Measurements from ENCODE around the gene ROBO1. TPM values are rescaled to one million over a fixed set of nuclear protein-coding genes. Genes with fewer than 3 reads are reported as not detected.

The ROBO1 gene
- total RNA-seq, 1 donor from 2014 or later = 13.4 TPM

- H3K36me3 ChIP-seq = no peaks in the 10 kb centered on the region
- H3K9me3 ChIP-seq = no peaks in the 10 kb centered on the region
- DNase-seq (ENCODE audit: low spot score in 2 of 2) = no peak
- H3K4me1 ChIP-seq = peaks cover 0 to 3% of the 10 kb centered on the region in 2 donors
- no peak overlapping the region for H3K4me3 ChIP-seq
- intact Hi-C loops (cut with DNase I) = no loop called here
- H3K27me3 ChIP-seq = no peaks in the 10 kb centered on the region
- H3K27ac ChIP-seq = no peak overlapping the region
- TF ChIP-seq, protein P1, sequence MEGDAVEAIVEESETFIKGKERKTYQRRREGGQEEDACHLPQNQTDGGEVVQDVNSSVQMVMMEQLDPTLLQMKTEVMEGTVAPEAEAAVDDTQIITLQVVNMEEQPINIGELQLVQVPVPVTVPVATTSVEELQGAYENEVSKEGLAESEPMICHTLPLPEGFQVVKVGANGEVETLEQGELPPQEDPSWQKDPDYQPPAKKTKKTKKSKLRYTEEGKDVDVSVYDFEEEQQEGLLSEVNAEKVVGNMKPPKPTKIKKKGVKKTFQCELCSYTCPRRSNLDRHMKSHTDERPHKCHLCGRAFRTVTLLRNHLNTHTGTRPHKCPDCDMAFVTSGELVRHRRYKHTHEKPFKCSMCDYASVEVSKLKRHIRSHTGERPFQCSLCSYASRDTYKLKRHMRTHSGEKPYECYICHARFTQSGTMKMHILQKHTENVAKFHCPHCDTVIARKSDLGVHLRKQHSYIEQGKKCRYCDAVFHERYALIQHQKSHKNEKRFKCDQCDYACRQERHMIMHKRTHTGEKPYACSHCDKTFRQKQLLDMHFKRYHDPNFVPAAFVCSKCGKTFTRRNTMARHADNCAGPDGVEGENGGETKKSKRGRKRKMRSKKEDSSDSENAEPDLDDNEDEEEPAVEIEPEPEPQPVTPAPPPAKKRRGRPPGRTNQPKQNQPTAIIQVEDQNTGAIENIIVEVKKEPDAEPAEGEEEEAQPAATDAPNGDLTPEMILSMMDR (IDR thresholded peaks at IDR 0.05) = no peak
These were observed 920.2 kb downstream of the ROBO1 start for GRCh38 chr3:78847603-78848002.

GRCh38 chr3:78847203-78847602, 920.6 kb downstream of the ROBO1 start:
- H3K36me3 ChIP-seq = no peaks in the 10 kb centered on the region
- TF ChIP-seq, protein P1 (IDR thresholded peaks at IDR 0.05) = no peak
- H3K27me3 ChIP-seq = no peaks in the 10 kb centered on the region
- DNase-seq (ENCODE audit: low spot score in 2 of 2) = no peak
- H3K4me1 ChIP-seq = peaks cover 0 to 3% of the 10 kb centered on the region in 2 donors
- intact Hi-C loops (cut with DNase I) = no loop called here
- no peak overlapping the region for H3K4me3 ChIP-seq
- no peak overlapping the region for H3K27ac ChIP-seq
- H3K9me3 ChIP-seq = no peaks in the 10 kb centered on the region

GRCh38 chr3:78846718-78847117, 921.1 kb downstream of the ROBO1 start:
- intact Hi-C loops (cut with DNase I) = no loop called here
- no peak for DNase-seq (ENCODE audit: low spot score in 2 of 2)
- no peaks in the 10 kb centered on the region for H3K9me3 ChIP-seq
- no peak overlapping the region for H3K4me3 ChIP-seq
- H3K36me3 ChIP-seq = no peaks in the 10 kb centered on the region
- H3K27ac ChIP-seq = no peak overlapping the region
- H3K27me3 ChIP-seq = no peaks in the 10 kb centered on the region
- peaks cover 0 to 3% of the 10 kb centered on the region in 2 donors for H3K4me1 ChIP-seq
- TF ChIP-seq, protein P1 (IDR thresholded peaks at IDR 0.05) = no peak

GRCh38 chr3:78845605-78846004, 922.2 kb downstream of the ROBO1 start:
- intact Hi-C loops (cut with DNase I) = no loop called here
- no peak overlapping the region for H3K4me3 ChIP-seq
- no peaks in the 10 kb centered on the region for H3K9me3 ChIP-seq
- H3K4me1 ChIP-seq = peaks cover 0 to 3% of the 10 kb centered on the region in 2 donors
- no peaks in the 10 kb centered on the region for H3K36me3 ChIP-seq
- no peaks in the 10 kb centered on the region for H3K27me3 ChIP-seq
- TF ChIP-seq, protein P1 (IDR thresholded peaks at IDR 0.05) = no peak
- H3K27ac ChIP-seq = no peak overlapping the region
- DNase-seq (ENCODE audit: low spot score in 2 of 2) = no peak

DNA sequence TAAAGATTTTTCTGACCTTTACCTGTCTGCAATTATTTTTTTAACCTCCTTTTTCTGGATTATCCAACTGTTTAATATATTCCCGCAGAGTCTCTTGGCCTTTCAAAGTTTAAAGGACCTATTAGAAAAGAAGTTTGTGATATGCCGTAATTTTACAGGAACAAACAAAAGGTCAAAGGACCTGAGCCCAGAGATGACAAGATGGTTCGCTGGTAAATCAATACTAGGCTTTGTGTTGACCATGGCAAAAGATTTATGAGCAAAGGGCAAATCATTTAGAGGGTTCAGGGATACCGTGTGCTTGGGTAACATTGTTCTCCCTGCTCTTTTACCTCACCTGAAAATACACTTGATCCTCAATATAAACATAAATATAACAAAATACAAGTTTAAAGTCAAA, 923.5 kb downstream of the ROBO1 start:
- no peaks in the 10 kb centered on the region for H3K27me3 ChIP-seq
- H3K36me3 ChIP-seq = no peaks in the 10 kb centered on the region
- TF ChIP-seq, protein P1 (IDR thresholded peaks at IDR 0.05) = no peak
- H3K4me1 ChIP-seq = peaks cover 0 to 3% of the 10 kb centered on the region in 2 donors
- no peak overlapping the region for H3K27ac ChIP-seq
- DNase-seq (ENCODE audit: low spot score in 2 of 2) = no peak
- no peaks in the 10 kb centered on the region for H3K9me3 ChIP-seq
- intact Hi-C loops (cut with DNase I) = no loop called here
- H3K4me3 ChIP-seq = no peak overlapping the region

DNA sequence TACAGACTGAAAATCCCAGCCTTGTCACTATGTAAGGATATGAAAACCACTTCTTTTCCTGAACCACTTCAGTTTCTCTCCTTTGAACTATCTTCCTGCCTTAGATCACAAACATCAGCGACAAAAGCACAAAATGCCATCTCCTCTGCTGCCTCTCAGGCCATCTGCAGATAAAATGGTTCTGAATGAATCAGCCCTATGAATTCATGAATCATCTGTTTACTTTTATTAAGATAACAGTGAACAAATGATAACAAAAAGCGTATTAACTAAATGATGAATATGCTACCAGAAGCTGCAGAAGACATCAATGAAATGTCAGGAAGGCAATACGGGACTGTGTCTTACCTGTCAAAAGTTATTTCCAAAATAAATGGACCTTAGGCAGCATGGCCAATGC, 928.1 kb downstream of the ROBO1 start:
- H3K9me3 ChIP-seq = no peaks in the 10 kb centered on the region
- H3K36me3 ChIP-seq = no peaks in the 10 kb centered on the region
- DNase-seq (ENCODE audit: low spot score in 2 of 2) = no peak
- no peaks in the 10 kb centered on the region for H3K4me1 ChIP-seq
- H3K4me3 ChIP-seq = no peak overlapping the region
- H3K27ac ChIP-seq = no peak overlapping the region
- intact Hi-C loops (cut with DNase I) = no loop called here
- no peaks in the 10 kb centered on the region for H3K27me3 ChIP-seq
- TF ChIP-seq, protein P1 (IDR thresholded peaks at IDR 0.05) = no peak

Data from ascending aorta (tissue), 2 donors.